Natural killer cell (primary cell): Measurements from ENCODE around the gene CADM2. TPM values are rescaled to one million over a fixed set of nuclear protein-coding genes. Genes with fewer than 3 reads are reported as not detected.

Experiments used
- ATAC-seq, 3 donors: fragments of 150-1000 bp in 2 of 3; fragments of 200-7000 bp in 1 of 3; cut with Tn5 transposase; 1 replicate in 1 of 3; 2 replicates in 2 of 3; pipeline ENCODE4 v1.10.0; 2021; ENCODE audit warnings: mild to moderate bottlenecking in 2 of 3, moderate library complexity in 2 of 3
- DNase-seq, 2 donors: peaks; one replicate each; pipeline versions ENCODE4 v3.0.0 to v3.0.0-alpha.2; 2013 to 2021; ENCODE audit warnings: mixed read lengths in 1 of 2
- H3K27ac ChIP-seq: one replicate; pipeline ENCODE4 v1.5.1; 2013; ENCODE audit warnings: mild to moderate bottlenecking, low read length
- H3K27me3 ChIP-seq: one replicate; pipeline ENCODE4 v1.6.1; 2013; ENCODE audit warnings: low read length; ENCODE audit not compliant: control insufficient read depth, insufficient read depth
- H3K36me3 ChIP-seq: one replicate; pipeline ENCODE4 v1.6.1; 2013; ENCODE audit warnings: low read length; ENCODE audit not compliant: control insufficient read depth, insufficient read depth
- H3K4me1 ChIP-seq: one replicate; pipeline ENCODE4 v1.6.1; 2013; ENCODE audit warnings: low read length; ENCODE audit not compliant: control insufficient read depth, insufficient read depth
- H3K4me3 ChIP-seq: one replicate; pipeline ENCODE4 v1.5.1; 2013; ENCODE audit warnings: low read length
- H3K9me3 ChIP-seq: one replicate; pipeline ENCODE4 v1.6.1; 2013; ENCODE audit warnings: low read length; ENCODE audit not compliant: control insufficient read depth, insufficient read depth
- H3K27ac Mint-ChIP-seq, 2 donors: one replicate each; pipeline ENCODE4 v1.8.0; 2022; ENCODE audit warnings: mild to moderate bottlenecking in 2 of 2, mixed read lengths in 2 of 2, moderate library complexity in 1 of 2
- H3K27me3 Mint-ChIP-seq, 2 donors: one replicate each; pipeline ENCODE4 v1.8.0; 2022; ENCODE audit warnings: low read depth in 2 of 2, mixed read lengths in 2 of 2
- H3K36me3 Mint-ChIP-seq: one replicate; pipeline ENCODE4 v1.8.0; 2022; ENCODE audit warnings: mixed read lengths
- H3K4me1 Mint-ChIP-seq, 2 donors: one replicate each; pipeline ENCODE4 v1.8.0; 2022; ENCODE audit warnings: mixed read lengths in 2 of 2
- H3K4me3 Mint-ChIP-seq: one replicate; pipeline ENCODE4 v1.8.0; 2022; ENCODE audit warnings: mild to moderate bottlenecking, moderate library complexity, mixed read lengths
- H3K9me3 Mint-ChIP-seq, 2 donors: one replicate each; pipeline ENCODE4 v1.8.0; 2022; ENCODE audit warnings: mixed read lengths in 2 of 2
- WGBS: methylation state at CpG from one replicate; pipeline ENCODE4 v1.1.7; 2013; ENCODE audit warnings: missing lambda C conversion rate; ENCODE audit not compliant: insufficient coverage; 5-methylcytosine and 5-hydroxymethylcytosine counted together
- intact Hi-C: fragments of 100-400 bp; cut with micrococcal nuclease; formaldehyde crosslinking; loops from one replicate; pipeline ENCODE4 v1.14.2; 2022
- total RNA-seq, 4 donors: library from RNA; stranded (reverse); fragments of 120-200 nt in 1 of 4; gene quantifications; one replicate each; pipeline versions ENCODE4 v1.2.3 to v1.2.4, GENCODE V29; 2013 to 2022
- TF ChIP-seq, protein P1 (sequence below): fragments of 200-600 bp; IDR thresholded peaks from one replicate; pipeline ENCODE4 v1.8.0; 2022; ENCODE audit warnings: antibody characterized with exemption

Gene CADM2
- total RNA-seq, 3 donors from 2014 or later (not counting 1 experiment from before 2014, with no cell fraction given): 0.07 TPM; not detected in 2

DNA sequence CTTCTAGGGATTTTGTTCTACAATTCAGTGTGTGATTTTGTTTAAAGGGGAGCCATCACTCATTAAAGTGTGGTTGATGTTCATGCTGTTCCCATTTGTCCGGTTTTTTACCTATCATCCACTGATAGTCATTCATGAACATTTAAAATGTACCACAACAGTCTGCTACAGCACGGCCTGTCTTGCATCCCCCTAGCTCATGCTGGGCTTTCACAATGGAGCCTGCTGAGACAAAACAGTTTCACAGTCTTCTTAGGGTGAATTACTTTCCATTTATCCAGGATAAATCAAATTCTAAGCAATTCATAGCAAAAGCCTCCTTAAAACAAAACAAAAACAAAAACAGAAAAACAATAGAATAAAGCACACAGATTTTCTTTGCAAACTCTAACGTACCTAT lies 627.2 kb downstream of the CADM2 start:
- no peak overlapping the region for H3K4me3 ChIP-seq
- TF ChIP-seq, protein P1, sequence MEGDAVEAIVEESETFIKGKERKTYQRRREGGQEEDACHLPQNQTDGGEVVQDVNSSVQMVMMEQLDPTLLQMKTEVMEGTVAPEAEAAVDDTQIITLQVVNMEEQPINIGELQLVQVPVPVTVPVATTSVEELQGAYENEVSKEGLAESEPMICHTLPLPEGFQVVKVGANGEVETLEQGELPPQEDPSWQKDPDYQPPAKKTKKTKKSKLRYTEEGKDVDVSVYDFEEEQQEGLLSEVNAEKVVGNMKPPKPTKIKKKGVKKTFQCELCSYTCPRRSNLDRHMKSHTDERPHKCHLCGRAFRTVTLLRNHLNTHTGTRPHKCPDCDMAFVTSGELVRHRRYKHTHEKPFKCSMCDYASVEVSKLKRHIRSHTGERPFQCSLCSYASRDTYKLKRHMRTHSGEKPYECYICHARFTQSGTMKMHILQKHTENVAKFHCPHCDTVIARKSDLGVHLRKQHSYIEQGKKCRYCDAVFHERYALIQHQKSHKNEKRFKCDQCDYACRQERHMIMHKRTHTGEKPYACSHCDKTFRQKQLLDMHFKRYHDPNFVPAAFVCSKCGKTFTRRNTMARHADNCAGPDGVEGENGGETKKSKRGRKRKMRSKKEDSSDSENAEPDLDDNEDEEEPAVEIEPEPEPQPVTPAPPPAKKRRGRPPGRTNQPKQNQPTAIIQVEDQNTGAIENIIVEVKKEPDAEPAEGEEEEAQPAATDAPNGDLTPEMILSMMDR: no peak
- H3K27ac ChIP-seq: no peak overlapping the region
- Mint-ChIP-seq H3K27me3 (no peaks in the 10 kb centered on the region), H3K36me3 (no peaks in the 10 kb centered on the region), H3K27ac (no peak overlapping the region), H3K4me3 (no peak overlapping the region), H3K4me1 (no peaks in the 10 kb centered on the region), H3K9me3 (peaks cover 4 to 5% of the 10 kb centered on the region in 2 donors)
- intact Hi-C loops: no loop called here
- ATAC-seq: no peak
- DNase-seq: no peak
- no peaks in the 10 kb centered on the region for H3K36me3 ChIP-seq
- 91% methylated on average over 2 of the region's 3 CpGs for WGBS
- no peaks in the 10 kb centered on the region for H3K9me3 ChIP-seq
- H3K4me1 ChIP-seq: no peaks in the 10 kb centered on the region
- no peaks in the 10 kb centered on the region for H3K27me3 ChIP-seq

DNA sequence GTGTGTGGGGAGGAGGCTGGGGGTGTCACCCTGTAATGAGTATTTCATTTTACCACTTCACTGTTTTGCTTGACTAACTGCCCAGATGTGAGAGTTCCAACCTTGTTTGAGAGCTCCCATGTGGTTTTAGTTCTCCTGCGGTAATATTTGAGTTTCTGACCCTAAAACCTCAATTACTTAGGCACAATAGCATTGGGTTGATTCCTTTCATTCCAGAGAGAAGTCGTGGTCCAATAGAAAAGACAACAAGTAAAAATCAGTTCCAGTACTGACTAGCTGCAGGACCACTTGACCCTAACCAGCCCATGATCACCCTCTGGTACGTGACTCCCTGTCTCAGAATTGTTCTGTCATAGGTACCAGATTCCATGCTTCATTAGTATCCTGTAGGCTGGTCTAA lies 630.4 kb downstream of the CADM2 start:
- DNase-seq: no peak
- Histone ChIP-seq H3K4me3 (no peak overlapping the region), H3K9me3 (no peaks in the 10 kb centered on the region), H3K27ac (no peak overlapping the region), H3K4me1 (no peaks in the 10 kb centered on the region), H3K36me3 (no peaks in the 10 kb centered on the region), H3K27me3 (no peaks in the 10 kb centered on the region)
- no peaks in the 10 kb centered on the region for H3K4me1 Mint-ChIP-seq
- no peaks in the 10 kb centered on the region for H3K36me3 Mint-ChIP-seq
- 72% methylated on average over 3 of the region's 3 CpGs for WGBS
- TF ChIP-seq, protein P1: no peak
- H3K27me3 Mint-ChIP-seq: no peaks in the 10 kb centered on the region
- H3K27ac Mint-ChIP-seq: no peak overlapping the region
- intact Hi-C loops: no loop called here
- ATAC-seq: no peak
- H3K4me3 Mint-ChIP-seq: no peak overlapping the region
- peaks cover 4 to 11% of the 10 kb centered on the region in 2 donors for H3K9me3 Mint-ChIP-seq

DNA sequence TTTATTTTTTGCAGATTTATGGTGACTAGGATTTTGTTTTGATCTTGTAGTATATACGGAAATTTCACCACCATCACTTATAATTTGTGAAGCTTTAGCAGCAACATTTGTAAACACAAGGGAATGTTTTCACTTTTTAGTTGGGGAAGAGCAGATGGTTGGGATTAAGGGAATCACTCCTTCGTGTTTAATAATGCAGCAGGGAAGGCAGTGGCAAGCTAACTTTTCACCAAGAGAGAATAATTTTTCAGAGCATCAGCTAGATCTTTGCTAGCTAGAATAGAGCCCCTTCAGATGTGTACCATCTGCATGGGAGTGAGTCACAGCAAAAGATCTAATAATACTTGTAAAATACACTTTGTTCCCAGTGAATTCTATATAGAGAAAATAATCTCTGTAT lies 632.7 kb downstream of the CADM2 start:
- H3K4me3 Mint-ChIP-seq: no peak overlapping the region
- no peaks in the 10 kb centered on the region for H3K4me1 ChIP-seq
- DNase-seq (no peak), ATAC-seq (no peak)
- no peak overlapping the region for H3K4me3 ChIP-seq
- no peaks in the 10 kb centered on the region for H3K36me3 ChIP-seq
- intact Hi-C loops: no loop called here
- TF ChIP-seq, protein P1: no peak
- 81% methylated on average over 1 of the region's 2 CpGs for WGBS
- no peaks in the 10 kb centered on the region for H3K36me3 Mint-ChIP-seq
- no peaks in the 10 kb centered on the region for H3K27me3 Mint-ChIP-seq
- H3K27ac ChIP-seq: no peak overlapping the region
- H3K27ac Mint-ChIP-seq: no peak overlapping the region
- H3K4me1 Mint-ChIP-seq: no peaks in the 10 kb centered on the region
- H3K9me3 Mint-ChIP-seq: peaks cover 8 to 11% of the 10 kb centered on the region in 2 donors
- H3K9me3 ChIP-seq: no peaks in the 10 kb centered on the region
- no peaks in the 10 kb centered on the region for H3K27me3 ChIP-seq

DNA sequence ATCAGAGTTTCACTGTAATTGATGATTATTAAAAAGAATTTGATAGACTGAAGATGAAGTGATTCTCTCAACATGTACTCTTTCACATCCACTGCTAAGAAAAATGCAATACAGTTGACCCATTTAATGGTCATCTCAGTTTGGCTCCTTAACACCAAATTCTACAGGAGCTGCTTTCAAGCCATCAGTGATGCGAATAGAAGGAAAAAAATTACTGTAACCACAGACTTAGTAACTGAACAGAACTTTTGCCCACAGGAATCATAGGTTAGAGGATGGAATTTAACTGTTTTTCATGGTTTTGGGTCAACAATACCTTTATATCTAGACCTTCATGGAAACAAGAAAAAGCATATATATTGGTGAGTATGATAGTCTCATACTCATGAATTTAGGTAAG lies 633.5 kb downstream of the CADM2 start:
- H3K27me3 Mint-ChIP-seq: no peaks in the 10 kb centered on the region
- no peaks in the 10 kb centered on the region for H3K4me1 Mint-ChIP-seq
- H3K9me3 ChIP-seq: no peaks in the 10 kb centered on the region
- H3K36me3 ChIP-seq: no peaks in the 10 kb centered on the region
- TF ChIP-seq, protein P1: no peak
- no peak overlapping the region for H3K27ac Mint-ChIP-seq
- no peak overlapping the region for H3K4me3 Mint-ChIP-seq
- H3K4me3 ChIP-seq: no peak overlapping the region
- ATAC-seq: no peak
- H3K27me3 ChIP-seq: no peaks in the 10 kb centered on the region
- H3K27ac ChIP-seq: no peak overlapping the region
- H3K4me1 ChIP-seq: no peaks in the 10 kb centered on the region
- 100% methylated on average over 1 of the region's 1 CpG for WGBS
- H3K36me3 Mint-ChIP-seq: no peaks in the 10 kb centered on the region
- peaks cover 8 to 11% of the 10 kb centered on the region in 2 donors for H3K9me3 Mint-ChIP-seq
- no peak for DNase-seq
- intact Hi-C loops: no loop called here
